Suppressor macrophage (primary cell): ENCODE data around the gene FDXACB1.
A peak's percentile ranks its signal among the peaks of the same experiment; 100 is the strongest.

ENCODE experiments used
- DNase-seq, 4 experiments: peaks; one replicate each; pipeline ENCODE4 v3.0.0-alpha.2; 2020 to 2022

FDXACB1 gene

GRCh38 chr11:111841370-111842053 lies 37.5 kb downstream of the FDXACB1 start:
- DNase-seq, result peak; percentile 86 to 93 (median 92)

- DNase-seq, result no peak
Measured at GRCh38 chr11:111840143-111840542, 38.8 kb downstream of the FDXACB1 start.

GRCh38 chr11:111838054-111838453 lies 40.9 kb downstream of the FDXACB1 start:
- DNase-seq, result no peak

GRCh38 chr11:111837366-111837891 lies 41.5 kb downstream of the FDXACB1 start:
- DNase-seq, result no peak

GRCh38 chr11:111836721-111837120 lies 42.2 kb downstream of the FDXACB1 start:
- DNase-seq, result peak in 3 of 4 experiments; percentile 5 to 49 (median 35)

GRCh38 chr11:111836162-111836561 lies 42.8 kb downstream of the FDXACB1 start:
- DNase-seq, result peak in 1 of 4 experiments; percentile 3

- DNase-seq, result no peak
Measured at GRCh38 chr11:111835665-111836064, 43.3 kb downstream of the FDXACB1 start.

GRCh38 chr11:111834432-111835163 lies 44.4 kb downstream of the FDXACB1 start:
- DNase-seq, result no peak

- DNase-seq, result no peak
Measured at GRCh38 chr11:111833524-111833923, 45.4 kb downstream of the FDXACB1 start.

- no peak for DNase-seq
Measured at GRCh38 chr11:111829185-111829968, 49.6 kb downstream of the FDXACB1 start.

- DNase-seq, result no peak
Measured at GRCh38 chr11:111826322-111826950, 52.5 kb downstream of the FDXACB1 start.
